Esophagus (tissue), 2 donors: Measurements from ENCODE around the gene SLC45A3. TPM values are rescaled to one million over a fixed set of nuclear protein-coding genes. Genes with fewer than 3 reads are reported as not detected.

Experiments
- H3K27ac ChIP-seq, 2 donors: one replicate each; pipeline ENCODE4 v1.5.1; 2013; ENCODE audit warnings: low read depth in 2 of 2, mild to moderate bottlenecking in 2 of 2, inconsistent platforms in 1 of 2, low read length in 1 of 2, moderate library complexity in 1 of 2
- H3K27me3 ChIP-seq, 2 donors: one replicate each; pipeline ENCODE4 v1.6.1; 2013; ENCODE audit warnings: low read length in 2 of 2, control low read depth in 1 of 2, mild to moderate bottlenecking in 1 of 2; ENCODE audit not compliant: insufficient read depth in 2 of 2, control insufficient read depth in 1 of 2
- H3K36me3 ChIP-seq, 2 donors: one replicate each; pipeline ENCODE4 v1.6.1; 2013; ENCODE audit warnings: low read length in 1 of 2; ENCODE audit not compliant: control insufficient read depth in 2 of 2, insufficient read depth in 2 of 2
- H3K4me1 ChIP-seq, 2 donors: one replicate each; pipeline ENCODE4 v1.6.1; 2013; ENCODE audit warnings: low read length in 1 of 2; ENCODE audit not compliant: control insufficient read depth in 2 of 2, insufficient read depth in 2 of 2
- H3K4me3 ChIP-seq, 2 donors: one replicate each; pipeline ENCODE4 v1.5.1; 2013; ENCODE audit warnings: low read length in 2 of 2, mild to moderate bottlenecking in 2 of 2, low read depth in 1 of 2, moderate library complexity in 1 of 2
- H3K9me3 ChIP-seq, 2 donors: one replicate each; pipeline ENCODE4 v1.6.1; 2013; ENCODE audit warnings: mild to moderate bottlenecking in 2 of 2, low read depth in 1 of 2, low read length in 1 of 2, moderate library complexity in 1 of 2; ENCODE audit not compliant: control insufficient read depth in 2 of 2, insufficient read depth in 1 of 2
- WGBS, 2 donors: extraction: QIAGEN DNeasy Blood & Tissue Kit; methylation state at CpG; one replicate each; pipeline ENCODE4 v1.1.7; 2013; 5-methylcytosine and 5-hydroxymethylcytosine counted together
- polyA plus RNA-seq, 2 donors: library from polyadenylated mRNA; stranded (reverse); fragments of 200-250 nt; gene quantifications; one replicate each; pipeline ENCODE4 v1.2.3, GENCODE V29; 2013
- donor health status: healthy with polysubstance abuse.
- donor health status: Bipolar disorder and iron deficiency.

SLC45A3 gene
- polyA plus RNA-seq, 2 donors = 0.88 to 1.1 TPM

- WGBS, 2 donors = 73 to 76% methylated on average over 11 of the region's 11 CpGs
- Histone ChIP-seq H3K4me3 (no peak overlapping the region), H3K4me1 (peaks cover 0 to 10% of the 10 kb centered on the region in 2 donors), H3K27ac (no peak overlapping the region), H3K36me3 (no peaks in the 10 kb centered on the region), H3K27me3 (no peaks in the 10 kb centered on the region), H3K9me3 (no peaks in the 10 kb centered on the region)
Measured at GRCh38 chr1:205672395-205672889, 7.9 kb downstream of the SLC45A3 start.

DNA sequence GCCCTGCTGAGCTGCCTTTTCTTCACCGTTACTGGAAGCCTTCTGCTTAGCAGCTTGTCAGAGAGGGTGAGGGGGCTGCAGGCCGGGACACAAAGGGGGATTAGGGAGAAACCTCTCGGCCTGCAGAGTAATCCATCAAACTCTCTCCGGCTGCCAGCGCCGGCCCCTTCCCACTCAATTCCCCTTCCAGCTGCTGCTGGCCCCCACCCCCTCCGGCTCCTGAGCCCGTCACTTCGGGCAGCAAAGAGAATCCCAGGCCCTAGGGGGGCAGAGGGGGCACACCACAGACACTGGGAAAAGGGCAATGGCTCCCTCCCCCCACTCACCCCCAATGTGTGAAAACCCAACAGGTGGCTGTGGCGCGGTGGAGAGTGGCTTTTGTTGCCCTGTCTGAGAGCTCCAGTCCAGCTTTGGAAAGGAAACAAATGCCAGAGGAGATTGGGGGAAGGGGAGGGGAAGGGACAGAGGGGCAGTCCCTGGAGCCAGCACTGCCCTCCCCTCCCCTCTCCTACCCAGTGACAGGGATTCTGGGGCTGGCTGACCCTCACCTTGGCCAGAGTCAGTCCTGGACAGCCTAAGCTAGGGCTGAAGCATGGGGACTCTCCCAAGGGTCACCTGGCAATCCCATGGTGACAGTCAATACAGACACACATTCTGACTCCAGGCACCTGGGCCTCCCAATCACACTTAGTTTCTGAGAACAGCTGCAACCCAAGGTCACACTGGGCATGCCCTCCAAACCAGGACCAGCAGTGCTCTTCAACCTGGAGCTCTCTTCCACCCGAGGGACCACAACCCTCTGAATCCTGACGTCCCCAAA lies 9.5 kb downstream of the SLC45A3 start:
- peaks cover 0 to 15% of the 10 kb centered on the region in 2 donors for H3K4me1 ChIP-seq
- H3K4me3 ChIP-seq = no peak overlapping the region
- no peaks in the 10 kb centered on the region for H3K27me3 ChIP-seq
- H3K36me3 ChIP-seq = no peaks in the 10 kb centered on the region
- H3K9me3 ChIP-seq = no peaks in the 10 kb centered on the region
- no peak overlapping the region for H3K27ac ChIP-seq
- WGBS, 2 donors = 80 to 81% methylated on average over 13 of the region's 13 CpGs

DNA sequence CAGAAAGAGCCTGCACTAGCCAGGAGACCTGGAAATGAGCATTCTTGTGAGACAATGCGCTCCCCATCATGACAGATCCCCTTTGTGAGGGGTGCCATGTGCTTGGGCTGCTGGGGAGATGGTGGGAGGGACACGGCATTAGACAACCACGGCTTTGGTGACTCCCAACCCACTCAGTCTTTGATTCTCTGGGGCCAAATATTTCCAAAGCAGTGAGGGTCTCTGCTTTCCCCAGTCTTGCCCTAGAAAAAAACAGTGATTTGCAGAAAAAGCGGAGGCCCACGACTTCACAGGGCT lies 10.2 kb downstream of the SLC45A3 start:
- 85 to 86% methylated on average over 5 of the region's 5 CpGs for WGBS, 2 donors
- H3K9me3 ChIP-seq = no peaks in the 10 kb centered on the region
- no peak overlapping the region for H3K4me3 ChIP-seq
- no peaks in the 10 kb centered on the region for H3K27me3 ChIP-seq
- no peak overlapping the region for H3K27ac ChIP-seq
- no peaks in the 10 kb centered on the region for H3K36me3 ChIP-seq
- H3K4me1 ChIP-seq = peaks cover 0 to 21% of the 10 kb centered on the region in 2 donors

GRCh38 chr1:205669341-205670149 lies 10.8 kb downstream of the SLC45A3 start:
- 60% methylated on average over 20 of the region's 20 CpGs for WGBS, 2 donors
- Histone ChIP-seq H3K27me3 (no peaks in the 10 kb centered on the region), H3K36me3 (no peaks in the 10 kb centered on the region), H3K27ac (no peak overlapping the region), H3K4me3 (no peak overlapping the region), H3K4me1 (peaks cover 0 to 25% of the 10 kb centered on the region in 2 donors), H3K9me3 (no peaks in the 10 kb centered on the region)

DNA sequence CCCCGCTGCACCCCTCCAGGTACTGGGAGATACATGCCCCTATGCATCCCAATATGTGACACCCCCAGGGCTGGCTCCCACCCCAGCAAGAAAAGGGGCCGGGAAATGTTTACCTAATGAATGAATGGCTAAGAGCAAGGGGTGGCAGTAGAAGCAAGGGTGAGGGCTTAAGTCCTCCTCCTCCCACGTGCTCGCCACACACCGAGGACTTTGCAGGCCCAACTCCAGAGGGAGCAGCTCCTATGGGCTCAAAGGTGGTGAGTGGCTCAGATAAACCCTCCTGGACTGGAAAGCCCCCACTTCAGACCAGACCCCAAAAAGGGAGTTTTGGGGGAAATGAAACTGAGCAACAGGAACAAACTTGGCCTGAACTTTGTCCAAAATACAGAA lies 11.4 kb downstream of the SLC45A3 start:
- Histone ChIP-seq H3K4me3 (no peak overlapping the region), H3K4me1 (peaks cover 0 to 26% of the 10 kb centered on the region in 2 donors), H3K36me3 (no peaks in the 10 kb centered on the region), H3K27me3 (no peaks in the 10 kb centered on the region), H3K27ac (no peak overlapping the region), H3K9me3 (no peaks in the 10 kb centered on the region)
- 70 to 77% methylated on average over 5 of the region's 5 CpGs for WGBS, 2 donors

DNA sequence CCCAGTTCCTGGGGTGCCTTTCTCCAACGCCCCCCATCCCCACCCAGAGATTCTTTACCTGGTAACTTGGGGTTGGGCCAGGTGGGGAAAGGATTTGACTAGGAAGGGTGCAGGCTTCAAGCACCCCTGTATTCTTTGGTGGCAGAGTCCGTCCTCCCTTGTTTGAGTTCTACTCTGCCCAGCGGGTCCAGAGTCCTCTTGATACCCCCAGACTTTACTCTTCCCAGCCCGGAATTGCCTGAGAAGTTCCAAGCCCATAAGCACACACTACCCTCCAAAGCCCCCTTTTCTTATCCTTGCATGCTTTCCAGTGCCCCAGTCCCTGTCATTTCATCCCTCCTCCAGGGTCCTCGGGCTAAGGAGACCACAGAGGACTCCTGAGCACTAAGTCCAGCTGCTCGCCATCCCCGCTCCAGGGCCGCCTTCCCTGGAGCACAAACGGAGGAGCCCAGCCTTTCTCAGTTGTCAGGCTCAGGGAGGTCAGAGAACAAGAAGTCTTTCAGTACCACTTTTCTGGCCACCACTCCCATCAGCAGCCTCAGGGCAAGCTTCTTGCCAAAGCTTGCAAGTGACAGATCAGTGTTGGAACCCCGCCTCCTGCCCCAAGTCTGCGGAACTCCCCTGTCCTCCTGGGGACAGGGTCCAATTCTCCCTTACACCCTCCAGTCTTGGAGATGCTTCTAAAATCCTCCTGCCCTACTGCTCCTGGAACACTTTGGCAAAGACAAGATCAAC lies 12.2 kb downstream of the SLC45A3 start:
- 59 to 66% methylated on average over 11 of the region's 11 CpGs for WGBS, 2 donors
- Histone ChIP-seq H3K4me1 (peaks cover 0 to 26% of the 10 kb centered on the region in 2 donors), H3K27ac (peak overlapping the region in 1 of 2 donors; percentile 11)

GRCh38 chr1:205666372-205667166 lies 13.7 kb downstream of the SLC45A3 start:
- Histone ChIP-seq H3K4me3 (no peak overlapping the region), H3K4me1 (peaks cover 0 to 26% of the 10 kb centered on the region in 2 donors)
- WGBS, 2 donors = 80 to 86% methylated on average over 6 of the region's 6 CpGs

More for the DNA sequence above, 12.2 kb downstream of the SLC45A3 start:
- no peaks in the 10 kb centered on the region for H3K9me3 ChIP-seq
- no peak overlapping the region for H3K4me3 ChIP-seq
- no peaks in the 10 kb centered on the region for H3K27me3 ChIP-seq
- no peaks in the 10 kb centered on the region for H3K36me3 ChIP-seq

DNA sequence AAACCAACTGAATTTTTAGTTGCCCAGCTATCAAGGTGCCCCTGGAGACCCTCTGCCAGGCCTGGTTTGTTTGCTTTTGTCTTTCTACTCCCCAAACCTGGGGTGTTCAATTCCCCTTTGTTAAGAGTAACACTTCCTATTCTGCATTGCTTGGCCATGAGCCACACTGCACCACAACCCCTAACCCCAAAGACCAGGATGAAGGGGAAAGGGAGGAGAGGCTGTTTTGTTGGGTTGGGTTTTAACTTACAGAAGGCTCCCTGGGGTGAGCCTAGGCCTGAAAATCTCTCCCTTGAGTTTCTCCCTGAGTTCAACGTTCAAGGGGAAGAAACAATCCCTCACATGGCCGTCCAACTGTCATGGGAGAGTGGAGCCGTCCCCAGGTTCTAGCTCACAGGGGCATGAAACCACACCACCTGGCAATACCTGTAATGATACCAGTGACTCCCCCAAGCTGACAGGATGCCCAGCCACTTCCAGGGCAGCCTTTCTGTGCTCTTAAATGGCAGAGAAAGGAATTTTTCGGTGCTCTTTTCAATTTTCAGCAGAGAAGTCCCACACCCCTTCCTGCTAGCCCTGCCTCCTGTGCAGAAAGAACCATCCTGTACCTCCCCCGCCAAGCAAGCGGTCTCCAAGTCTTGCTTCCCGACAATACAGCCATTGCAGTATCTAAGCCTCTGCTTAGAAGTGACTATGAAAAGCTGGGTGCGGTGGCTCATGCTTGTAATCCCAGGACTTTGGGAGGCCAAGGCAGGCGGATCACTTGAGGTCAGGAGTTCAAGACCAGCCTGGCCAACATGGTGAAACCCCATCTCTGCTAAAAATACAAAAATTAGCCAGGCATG lies 14.9 kb downstream of the SLC45A3 start:
- no peaks in the 10 kb centered on the region for H3K27me3 ChIP-seq
- peak overlapping the region in 1 of 2 donors; percentile 23 for H3K27ac ChIP-seq
- WGBS, 2 donors = 59 to 66% methylated on average over 9 of the region's 9 CpGs
- no peak overlapping the region for H3K4me3 ChIP-seq
- H3K9me3 ChIP-seq = no peaks in the 10 kb centered on the region
- H3K4me1 ChIP-seq = peaks cover 0 to 26% of the 10 kb centered on the region in 2 donors
- H3K36me3 ChIP-seq = peaks cover 0 to 2% of the 10 kb centered on the region in 2 donors

More at GRCh38 chr1:205666372-205667166, 13.7 kb downstream of the SLC45A3 start:
- Histone ChIP-seq H3K9me3 (no peaks in the 10 kb centered on the region), H3K27me3 (no peaks in the 10 kb centered on the region), H3K27ac (peak overlapping the region in 1 of 2 donors; percentile 2), H3K36me3 (peaks cover 0 to 2% of the 10 kb centered on the region in 2 donors)
